ENCODE measurements around the gene NT5C1A. TPM values are rescaled to one million over a fixed set of nuclear protein-coding genes. Genes with fewer than 3 reads are reported as not detected.

The NT5C1A gene
- total RNA-seq, 1 experiment from 2014 or later, result not detected

DNA sequence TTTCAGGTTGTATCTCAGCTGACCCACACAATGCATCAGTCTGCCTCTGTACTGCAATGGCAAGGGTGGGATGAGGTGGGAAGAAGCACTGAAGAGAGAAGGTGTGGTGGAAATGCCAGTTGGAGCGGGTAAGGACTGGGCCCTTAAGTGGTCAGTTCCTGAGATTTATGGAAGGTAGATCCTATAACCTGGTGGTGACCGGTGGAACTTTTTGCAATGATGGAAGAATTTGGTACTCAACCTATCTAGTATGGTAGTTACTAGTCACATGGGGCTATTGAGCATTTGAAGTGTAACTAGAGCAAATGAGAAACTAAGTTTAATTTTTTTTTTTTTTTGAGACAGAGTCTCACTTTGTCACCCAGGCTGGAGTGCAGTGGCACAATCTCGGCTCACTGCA is 27.5 kb upstream of the NT5C1A start:
- Mint-ChIP-seq H3K4me3 (ENCODE audit: unreplicated experiment) (no peak overlapping the region), H3K36me3 (ENCODE audit: insufficient read depth, unreplicated experiment) (peaks cover 6% of the 10 kb centered on the region), H3K27me3 (ENCODE audit: insufficient read depth, unreplicated experiment) (peaks cover 53% of the 10 kb centered on the region), H3K4me1 (ENCODE audit: insufficient read depth, unreplicated experiment) (peaks cover 17% of the 10 kb centered on the region), H3K9me3 (ENCODE audit: unreplicated experiment) (no peaks in the 10 kb centered on the region), H3K27ac (ENCODE audit: low read depth, unreplicated experiment) (no peak overlapping the region)
- ChIA-PET CTCF (interaction anchor here (0.6 kb wide), 1 partner anchor 26 kb away, joined by 4 read pairs; no protein-coding TSS in a partner anchor), POLR2A (no interaction called here)
- DNase-seq (ENCODE audit: unreplicated experiment), result no peak
- intact Hi-C loops (cut with micrococcal nuclease), result no loop called here
- no peak for TF ChIP-seq CTCF (IDR thresholded peaks at IDR 0.05; ENCODE audit: unreplicated experiment)
- BruUV-seq (replicated peaks), result no TSS peak

DNA sequence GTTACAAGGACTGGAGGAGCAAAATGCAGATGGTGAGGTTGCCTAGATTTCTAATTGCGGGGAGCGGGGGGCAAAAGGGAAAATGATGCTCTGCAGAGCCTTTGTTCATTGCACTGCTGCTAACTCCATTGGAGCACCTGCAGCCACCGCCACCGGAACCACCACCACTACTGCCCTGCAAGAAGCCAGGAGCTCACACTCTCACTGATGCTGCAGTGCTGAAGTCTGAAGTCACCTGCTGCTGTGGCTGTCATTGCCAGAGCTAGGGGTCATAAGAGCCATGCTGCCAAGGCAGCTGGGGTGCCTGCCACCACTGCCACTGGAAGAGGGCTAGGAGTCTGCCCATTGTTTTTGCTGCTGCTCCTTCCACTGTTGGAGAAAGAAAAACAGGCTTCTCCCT is 26.7 kb upstream of the NT5C1A start:
- no peak for DNase-seq (ENCODE audit: unreplicated experiment)
- H3K4me1 Mint-ChIP-seq (ENCODE audit: insufficient read depth, unreplicated experiment), result peaks cover 17% of the 10 kb centered on the region
- ChIA-PET CTCF (interaction anchor here (0.6 kb wide), 1 partner anchor 25 kb away, joined by 4 read pairs; no protein-coding TSS in a partner anchor), POLR2A (no interaction called here)
- BruUV-seq (replicated peaks), result no TSS peak
- H3K27ac Mint-ChIP-seq (ENCODE audit: low read depth, unreplicated experiment), result no peak overlapping the region
- peaks cover 53% of the 10 kb centered on the region for H3K27me3 Mint-ChIP-seq (ENCODE audit: insufficient read depth, unreplicated experiment)
- intact Hi-C loops (cut with micrococcal nuclease), result no loop called here
- H3K4me3 Mint-ChIP-seq (ENCODE audit: unreplicated experiment), result no peak overlapping the region
- H3K36me3 Mint-ChIP-seq (ENCODE audit: insufficient read depth, unreplicated experiment), result peaks cover 6% of the 10 kb centered on the region
- no peak for TF ChIP-seq CTCF (IDR thresholded peaks at IDR 0.05; ENCODE audit: unreplicated experiment)
- H3K9me3 Mint-ChIP-seq (ENCODE audit: unreplicated experiment), result no peaks in the 10 kb centered on the region

- Mint-ChIP-seq H3K9me3 (ENCODE audit: unreplicated experiment) (no peaks in the 10 kb centered on the region), H3K36me3 (ENCODE audit: insufficient read depth, unreplicated experiment) (peaks cover 6% of the 10 kb centered on the region), H3K27me3 (ENCODE audit: insufficient read depth, unreplicated experiment) (peaks cover 53% of the 10 kb centered on the region), H3K4me3 (ENCODE audit: unreplicated experiment) (no peak overlapping the region), H3K27ac (ENCODE audit: low read depth, unreplicated experiment) (no peak overlapping the region), H3K4me1 (ENCODE audit: insufficient read depth, unreplicated experiment) (peaks cover 9% of the 10 kb centered on the region)
- intact Hi-C loops (cut with micrococcal nuclease), result no loop called here
- no peak for DNase-seq (ENCODE audit: unreplicated experiment)
- POLR2A ChIA-PET, result no interaction called here
- no peak for TF ChIP-seq CTCF (IDR thresholded peaks at IDR 0.05; ENCODE audit: unreplicated experiment)
- CTCF ChIA-PET, result no interaction called here
- no TSS peak for BruUV-seq (replicated peaks)
Measured at GRCh38 chr1:39696448-39696847, 24.5 kb upstream of the NT5C1A start.

DNA sequence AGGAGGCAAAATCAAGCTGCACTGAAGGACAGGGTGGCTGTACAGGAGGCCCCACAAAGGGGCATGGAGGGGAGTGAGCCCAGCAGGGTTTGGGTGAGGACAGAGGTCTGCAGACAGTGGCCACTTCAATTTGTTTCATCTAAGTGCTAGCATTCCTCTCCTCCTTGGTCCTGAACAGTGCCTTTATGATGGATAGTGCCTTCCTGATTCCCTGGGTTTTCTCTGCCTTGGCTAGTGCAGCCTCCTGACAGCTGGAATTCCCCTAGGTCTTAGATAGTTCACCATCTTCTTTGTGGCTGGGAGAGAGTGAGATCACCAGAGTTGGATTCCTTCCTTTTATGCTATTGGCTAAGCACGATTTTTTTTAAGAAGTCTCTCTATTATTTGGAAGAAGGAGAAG is 23.1 kb upstream of the NT5C1A start:
- intact Hi-C loops (cut with micrococcal nuclease), result no loop called here
- Mint-ChIP-seq H3K27ac (ENCODE audit: low read depth, unreplicated experiment) (no peak overlapping the region), H3K36me3 (ENCODE audit: insufficient read depth, unreplicated experiment) (peaks cover 6% of the 10 kb centered on the region), H3K27me3 (ENCODE audit: insufficient read depth, unreplicated experiment) (peaks cover 53% of the 10 kb centered on the region), H3K9me3 (ENCODE audit: unreplicated experiment) (no peaks in the 10 kb centered on the region), H3K4me1 (ENCODE audit: insufficient read depth, unreplicated experiment) (no peaks in the 10 kb centered on the region), H3K4me3 (ENCODE audit: unreplicated experiment) (no peak overlapping the region)
- DNase-seq (ENCODE audit: unreplicated experiment), result no peak
- ChIA-PET POLR2A (interaction anchor here (0.6 to 1.0 kb wide), 4 partner anchors 23 to 301 kb away, joined by 3 to 4 read pairs (median 3); partner anchors contain the start of gene PABPC4), CTCF (no interaction called here)
- TF ChIP-seq CTCF (IDR thresholded peaks at IDR 0.05; ENCODE audit: unreplicated experiment), result no peak
- BruUV-seq (replicated peaks), result no TSS peak
